GM19455 (cell line): Measurements from ENCODE around the gene SP2.

ENCODE experiments used
- ATAC-seq: cut with Tn5 transposase; IDR thresholded peaks from one replicate; pipeline ENCODE4 v1.9.1; 2021; ENCODE audit not compliant: unreplicated experiment

Gene SP2

GRCh38 chr17:47969930-47970724 lies 74.1 kb downstream of the SP2 start:
- peak; percentile 6 for ATAC-seq

- peak; percentile 95 for ATAC-seq
Observed at GRCh38 chr17:47970725-47971499, 74.9 kb downstream of the SP2 start, which contains the start of gene CDK5RAP3. Gene CDK5RAP3, plus strand, starts transcription at chr17:47971113. Its CDS starts 34 bp downstream, at chr17:47971147.

GRCh38 chr17:47973541-47973940 lies 77.5 kb downstream of the SP2 start:
- no peak for ATAC-seq

GRCh38 chr17:47975189-47975822 lies 79.3 kb downstream of the SP2 start:
- no peak for ATAC-seq

- no peak for ATAC-seq
Observed at GRCh38 chr17:47975823-47976205, 79.8 kb downstream of the SP2 start.

- ATAC-seq = no peak
Observed at GRCh38 chr17:47978324-47978723, 82.3 kb downstream of the SP2 start.
